COLO668 (cell line): ENCODE measurements around the gene TANC2.

ENCODE experiments used
- DNase-seq: peaks from one replicate; lab custom pipeline; 2025; ENCODE audit not compliant: unreplicated experiment; lab: John Stamatoyannopoulos, UW

TANC2 gene

GRCh38 chr17:62999736-63000135 lies 33.7 kb downstream of the TANC2 start:
- DNase-seq, result no peak

- no peak for DNase-seq
Measured at GRCh38 chr17:63001689-63002394, 35.8 kb downstream of the TANC2 start.

GRCh38 chr17:63002625-63003024 lies 36.6 kb downstream of the TANC2 start:
- no peak for DNase-seq

- no peak for DNase-seq
Measured at GRCh38 chr17:63015824-63016223, 49.8 kb downstream of the TANC2 start.
